ENCODE data around the gene CHSY3.
A peak's percentile ranks its signal among the peaks of the same experiment; 100 is the strongest.

The CHSY3 gene

DNA sequence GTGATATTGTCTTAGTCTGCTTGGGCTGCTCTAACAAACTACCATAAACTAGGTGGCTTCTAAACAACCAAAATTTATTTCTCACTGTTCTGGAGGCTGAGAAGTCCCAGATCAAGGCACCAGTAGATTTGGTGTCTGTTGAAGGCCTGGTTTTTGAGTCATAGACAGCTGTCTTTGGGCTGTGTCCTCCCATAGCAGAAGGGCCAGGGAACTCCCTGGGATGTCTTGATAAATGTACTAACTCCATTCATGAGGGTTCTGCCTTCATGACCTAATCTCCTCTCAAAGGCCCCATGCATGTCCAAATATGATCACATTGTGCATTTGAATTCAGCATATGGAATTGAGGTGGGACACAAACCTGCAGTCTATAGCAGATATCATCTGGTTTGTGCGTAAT, 121.2 kb downstream of the CHSY3 start:
- DNase-seq: no peak
- H3K36me3 ChIP-seq (replicated peaks): no peaks in the 10 kb centered on the region
- no peak for TF ChIP-seq CTCF (IDR thresholded peaks at IDR 0.05; ENCODE audit: low read depth, low read length, missing control alignments)
- no peak overlapping the region for H3K4me3 ChIP-seq (ENCODE audit: low read depth, low read length)
- in situ Hi-C loops (cut with HindIII; ENCODE audit: low pct_ligation_motif_present, low sequenced_read_pairs): no loop called here
- H3K27ac ChIP-seq: no peak overlapping the region
- H3K27me3 ChIP-seq (replicated peaks): no peaks in the 10 kb centered on the region

DNA sequence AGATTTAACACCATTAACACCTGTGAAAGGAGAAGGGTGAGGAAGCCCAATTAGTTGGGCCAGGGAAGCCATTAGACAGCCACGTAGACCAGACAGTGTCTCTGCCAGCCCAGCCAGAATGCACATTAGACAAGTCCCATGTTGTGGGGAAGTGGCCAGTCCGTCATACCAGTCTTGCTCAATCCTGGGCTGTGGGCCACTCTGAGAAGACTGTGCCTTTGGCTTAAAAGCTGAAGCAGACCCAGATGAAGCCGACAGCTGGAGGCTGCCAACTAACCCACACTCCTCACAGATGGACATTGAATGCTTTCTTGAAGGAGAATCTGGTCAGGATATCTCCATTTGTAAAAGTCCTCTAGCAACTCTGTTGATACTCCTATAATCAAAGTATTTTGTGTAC, 128.5 kb downstream of the CHSY3 start:
- in situ Hi-C loops (cut with HindIII; ENCODE audit: low pct_ligation_motif_present, low sequenced_read_pairs): no loop called here
- TF ChIP-seq CTCF (IDR thresholded peaks at IDR 0.05; ENCODE audit: low read depth, low read length, missing control alignments): no peak
- H3K27ac ChIP-seq: no peak overlapping the region
- H3K4me3 ChIP-seq (ENCODE audit: low read depth, low read length): no peak overlapping the region
- H3K27me3 ChIP-seq (replicated peaks): no peaks in the 10 kb centered on the region
- DNase-seq: no peak
- H3K36me3 ChIP-seq (replicated peaks): no peaks in the 10 kb centered on the region

- TF ChIP-seq CTCF (IDR thresholded peaks at IDR 0.05; ENCODE audit: low read depth, low read length, missing control alignments): no peak
- Histone ChIP-seq H3K27me3 (replicated peaks) (no peaks in the 10 kb centered on the region), H3K36me3 (replicated peaks) (no peaks in the 10 kb centered on the region), H3K4me3 (ENCODE audit: low read depth, low read length) (no peak overlapping the region), H3K27ac (peak overlapping the region; percentile 34)
- in situ Hi-C loops (cut with HindIII; ENCODE audit: low pct_ligation_motif_present, low sequenced_read_pairs): no loop called here
- peak; percentile 54 for DNase-seq
Observed at GRCh38 chr5:130034566-130035210, 130.4 kb downstream of the CHSY3 start.

DNA sequence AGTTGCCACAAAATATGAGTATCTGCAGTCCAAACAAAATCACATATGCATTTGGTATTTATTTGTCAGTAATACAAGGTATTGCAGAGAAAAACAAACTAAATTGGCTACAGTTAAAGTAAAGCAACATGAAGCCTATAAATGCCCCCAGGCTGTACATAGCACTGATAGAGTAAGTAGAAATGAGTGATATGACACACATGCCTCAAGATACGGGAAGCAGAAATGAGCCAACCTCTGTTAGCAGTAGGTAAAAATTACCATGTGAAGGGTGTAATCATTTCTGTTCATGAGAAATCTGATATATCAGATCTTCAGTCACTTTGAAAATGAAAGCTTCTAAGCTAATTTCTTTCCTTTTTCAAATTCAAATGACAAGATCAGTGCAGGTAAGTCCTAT, 131.1 kb downstream of the CHSY3 start:
- no peak for DNase-seq
- Histone ChIP-seq H3K27ac (peak overlapping the region; percentile 34), H3K27me3 (replicated peaks) (no peaks in the 10 kb centered on the region), H3K36me3 (replicated peaks) (no peaks in the 10 kb centered on the region), H3K4me3 (ENCODE audit: low read depth, low read length) (no peak overlapping the region)
- in situ Hi-C loops (cut with HindIII; ENCODE audit: low pct_ligation_motif_present, low sequenced_read_pairs): no loop called here
- no peak for TF ChIP-seq CTCF (IDR thresholded peaks at IDR 0.05; ENCODE audit: low read depth, low read length, missing control alignments)

GRCh38 chr5:130037905-130038304, 133.6 kb downstream of the CHSY3 start:
- Histone ChIP-seq H3K36me3 (replicated peaks) (no peaks in the 10 kb centered on the region), H3K27ac (no peak overlapping the region), H3K27me3 (replicated peaks) (no peaks in the 10 kb centered on the region), H3K4me3 (ENCODE audit: low read depth, low read length) (no peak overlapping the region)
- no peak for TF ChIP-seq CTCF (IDR thresholded peaks at IDR 0.05; ENCODE audit: low read depth, low read length, missing control alignments)
- in situ Hi-C loops (cut with HindIII; ENCODE audit: low pct_ligation_motif_present, low sequenced_read_pairs): no loop called here
- no peak for DNase-seq

GRCh38 chr5:130043834-130044233, 139.6 kb downstream of the CHSY3 start:
- no peak for DNase-seq
- no peak for TF ChIP-seq CTCF (IDR thresholded peaks at IDR 0.05; ENCODE audit: low read depth, low read length, missing control alignments)
- H3K27ac ChIP-seq: no peak overlapping the region
- H3K36me3 ChIP-seq (replicated peaks): no peaks in the 10 kb centered on the region
- in situ Hi-C loops (cut with HindIII; ENCODE audit: low pct_ligation_motif_present, low sequenced_read_pairs): no loop called here
- no peak overlapping the region for H3K4me3 ChIP-seq (ENCODE audit: low read depth, low read length)
- no peaks in the 10 kb centered on the region for H3K27me3 ChIP-seq (replicated peaks)
